Measurements from ENCODE around the gene LIMS1. TPM values are rescaled to one million over a fixed set of nuclear protein-coding genes. Genes with fewer than 3 reads are reported as not detected.

LIMS1 gene, protein sequence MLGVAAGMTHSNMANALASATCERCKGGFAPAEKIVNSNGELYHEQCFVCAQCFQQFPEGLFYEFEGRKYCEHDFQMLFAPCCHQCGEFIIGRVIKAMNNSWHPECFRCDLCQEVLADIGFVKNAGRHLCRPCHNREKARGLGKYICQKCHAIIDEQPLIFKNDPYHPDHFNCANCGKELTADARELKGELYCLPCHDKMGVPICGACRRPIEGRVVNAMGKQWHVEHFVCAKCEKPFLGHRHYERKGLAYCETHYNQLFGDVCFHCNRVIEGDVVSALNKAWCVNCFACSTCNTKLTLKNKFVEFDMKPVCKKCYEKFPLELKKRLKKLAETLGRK
- 97.5 and 184 TPM in 2 replicates for total RNA-seq

DNA sequence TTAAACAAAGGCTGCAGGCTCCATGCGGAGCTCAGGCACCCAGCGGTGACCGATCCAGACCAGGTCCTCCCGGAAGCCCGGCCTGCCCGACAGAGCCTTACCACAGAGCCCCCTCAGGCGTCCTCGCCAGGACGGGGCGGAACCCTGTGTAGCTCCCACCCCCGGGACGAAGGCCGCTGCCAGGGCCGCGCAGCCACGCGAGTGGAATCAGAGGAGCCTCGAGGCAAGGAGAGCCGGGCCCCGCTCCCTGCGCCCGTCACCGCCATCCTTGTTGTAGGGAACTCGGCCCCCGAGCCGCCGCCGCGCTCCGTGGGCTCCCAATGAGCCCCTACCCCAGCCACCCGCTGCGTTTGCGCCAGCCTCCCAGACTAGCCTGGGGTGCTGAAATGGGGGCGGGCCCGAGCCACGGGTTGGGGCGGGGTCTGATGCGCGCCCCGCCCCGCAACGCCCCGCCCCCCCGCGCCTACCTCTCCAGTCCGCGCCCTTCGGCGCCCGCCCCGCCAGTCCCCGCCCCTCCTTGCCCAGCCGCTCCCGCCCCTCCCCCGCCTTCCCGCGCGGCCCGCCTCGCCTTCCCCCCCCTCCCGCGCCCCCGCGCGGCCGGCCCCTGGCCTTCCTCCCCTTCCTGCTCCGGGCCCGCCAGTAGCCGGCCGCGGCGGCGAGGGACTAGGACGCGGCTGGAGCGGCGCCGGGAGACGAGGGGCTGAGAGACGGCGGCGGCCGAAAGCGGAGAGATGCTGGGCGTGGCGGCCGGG lies at the start of gene LIMS1:
LIMS1 (plus strand) TSS at position 639 of the 752 bp plus-strand sequence; CDS start at position 732, 93 bp downstream.

DNA sequence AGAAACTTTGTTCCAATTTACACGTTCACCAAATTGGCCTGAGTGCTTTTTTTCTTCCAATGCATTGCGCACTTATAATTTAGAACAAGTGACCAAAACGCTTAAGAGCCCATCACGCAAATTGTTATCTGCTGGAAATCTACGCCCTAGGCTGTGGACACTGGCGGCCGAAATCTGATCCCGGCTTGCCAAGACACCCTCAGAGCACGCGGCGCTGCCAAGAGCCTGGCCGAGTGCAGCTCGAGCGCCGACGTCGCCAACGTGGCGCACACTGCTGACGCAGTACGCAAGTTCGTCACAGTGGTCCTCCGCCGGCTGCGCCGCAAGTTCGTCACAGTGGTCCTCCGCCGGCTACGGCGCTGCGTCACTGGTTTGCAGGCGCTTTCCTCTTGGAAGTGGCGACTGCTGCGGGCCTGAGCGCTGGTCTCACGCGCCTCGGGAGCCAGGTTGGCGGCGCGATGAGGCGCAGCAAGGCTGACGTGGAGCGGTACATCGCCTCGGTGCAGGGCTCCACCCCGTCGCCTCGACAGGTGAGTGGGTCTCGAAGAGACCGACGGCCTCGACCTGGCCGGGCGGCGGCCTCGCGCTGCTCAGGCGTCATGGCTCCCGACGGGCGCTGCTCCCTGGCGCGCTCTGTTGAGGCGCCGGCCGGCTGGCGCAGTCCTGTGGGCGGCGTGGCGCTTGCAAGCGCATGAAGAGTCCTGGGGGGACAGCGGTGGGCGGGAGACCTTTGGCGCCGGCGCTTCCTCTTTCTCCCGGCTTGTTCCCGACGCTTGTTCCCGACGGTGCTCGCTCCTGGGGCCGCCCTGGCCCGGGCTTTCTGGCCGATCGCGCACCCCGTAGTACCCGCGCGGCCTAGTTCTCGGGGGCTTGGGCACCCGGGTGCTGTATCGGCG lies 185.1 kb downstream of the LIMS1 start, which contains the start of gene RANBP2:
RANBP2 (plus strand) TSS at position 334 of the 896 bp plus-strand sequence; CDS start at position 459, 125 bp downstream.

Other genes with a start within 250 kb of the LIMS1 start
- gene SULT1C2, start 245.6 kb upstream of the LIMS1 start, total RNA-seq = under 0.01 and 0.85 TPM in 2 replicates
- 0.56 and 0.58 TPM in 2 replicates for gene SULT1C4, start 156.5 kb upstream of the LIMS1 start, total RNA-seq
- 19.7 and 32.1 TPM in 2 replicates for gene GCC2, start 85.3 kb upstream of the LIMS1 start, total RNA-seq
- 70.9 and 79.8 TPM in 2 replicates for gene RANBP2, start 185.0 kb downstream of the LIMS1 start, total RNA-seq